ENCODE results near the gene TMEM98.
"Not testable (repeated sequence)": the region's sequence is repeated elsewhere in the genome, so short reads cannot be mapped to it uniquely, and the experiment has no call there.

Gene TMEM98

DNA sequence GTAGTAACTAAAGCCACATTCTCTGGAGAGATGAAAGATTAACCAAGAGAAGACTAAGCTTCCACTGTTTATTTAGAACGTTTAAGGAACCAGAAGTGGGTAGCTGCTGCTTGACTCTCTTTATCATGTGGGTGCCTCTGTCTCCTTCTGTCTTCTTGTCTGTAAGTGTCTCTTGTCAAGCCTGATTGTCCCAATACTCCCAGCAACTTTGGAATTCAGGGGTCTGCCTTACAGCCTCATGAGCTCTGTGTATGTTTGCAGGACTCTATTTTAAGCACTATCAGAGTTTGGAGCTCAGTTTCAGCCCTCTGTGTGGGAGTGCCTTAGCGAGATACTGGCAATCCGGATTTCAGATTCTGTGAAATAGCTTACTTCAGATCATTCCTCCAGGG lies 34.4 kb downstream of the TMEM98 start:
- H3K27ac ChIP-seq, result no peak overlapping the region

GRCh38 chr17:32964541-32964940 lies 36.6 kb downstream of the TMEM98 start:
- no peak overlapping the region for H3K4me3 ChIP-seq
- no peak overlapping the region for H3K27ac ChIP-seq

More for the DNA sequence above, 34.4 kb downstream of the TMEM98 start:
- H3K4me3 ChIP-seq, result no peak overlapping the region

DNA sequence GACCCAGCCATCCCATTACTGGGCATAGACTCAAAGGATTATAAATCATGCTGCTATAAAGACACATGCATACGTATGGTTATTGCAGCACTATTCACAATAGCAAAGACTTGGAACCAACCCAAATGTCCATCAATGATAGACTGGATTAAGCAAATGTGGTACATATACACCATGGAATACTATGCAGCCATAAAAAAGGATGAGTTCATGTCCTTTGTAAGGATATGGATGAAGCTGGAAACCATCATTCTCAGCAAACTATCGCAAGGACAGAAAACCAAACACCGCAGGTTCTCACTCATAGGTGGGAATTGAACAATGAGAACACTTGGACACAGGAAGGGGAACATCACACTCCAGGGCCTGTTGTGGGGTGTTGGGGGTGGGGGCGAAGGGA lies 41.3 kb downstream of the TMEM98 start:
- H3K27ac ChIP-seq, H3K4me3 ChIP-seq: not testable (repeated sequence)

- H3K27ac ChIP-seq, result no peak overlapping the region
Observed at GRCh38 chr17:32970281-32970680, 42.3 kb downstream of the TMEM98 start.

GRCh38 chr17:32971171-32971570 lies 43.2 kb downstream of the TMEM98 start:
- Histone ChIP-seq H3K4me3 (no peak overlapping the region), H3K27ac (no peak overlapping the region)

More at GRCh38 chr17:32970281-32970680, 42.3 kb downstream of the TMEM98 start:
- no peak overlapping the region for H3K4me3 ChIP-seq

- Histone ChIP-seq H3K4me3 (no peak overlapping the region), H3K27ac (no peak overlapping the region)
Observed at GRCh38 chr17:32976131-32976530, 48.2 kb downstream of the TMEM98 start.

- Histone ChIP-seq H3K27ac (no peak overlapping the region), H3K4me3 (no peak overlapping the region)
Observed at GRCh38 chr17:32976605-32977004, 48.7 kb downstream of the TMEM98 start.

- Histone ChIP-seq H3K4me3 (no peak overlapping the region), H3K27ac (no peak overlapping the region)
Observed at GRCh38 chr17:32980230-32980629, 52.3 kb downstream of the TMEM98 start.

DNA sequence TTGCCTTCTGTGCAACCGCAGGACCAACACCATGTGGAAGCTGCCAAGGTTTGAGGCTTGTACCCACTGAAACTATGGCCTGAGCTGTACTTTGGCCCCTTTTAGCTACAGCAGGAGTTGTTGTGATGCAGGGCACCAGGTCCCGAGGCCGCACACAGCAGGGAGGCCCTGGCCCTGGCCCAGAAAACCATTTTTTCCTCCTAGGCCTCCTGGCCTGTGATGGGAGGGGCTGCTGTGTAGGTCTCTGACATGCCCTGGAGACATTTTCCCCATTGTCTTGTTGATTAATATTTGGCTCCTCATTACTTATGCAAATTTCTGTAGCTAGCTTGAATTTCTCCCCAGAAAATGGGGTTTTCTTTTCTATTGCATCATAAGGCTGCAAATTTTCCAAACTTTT lies 53.7 kb downstream of the TMEM98 start:
- H3K27ac ChIP-seq, H3K4me3 ChIP-seq: not testable (repeated sequence)

DNA sequence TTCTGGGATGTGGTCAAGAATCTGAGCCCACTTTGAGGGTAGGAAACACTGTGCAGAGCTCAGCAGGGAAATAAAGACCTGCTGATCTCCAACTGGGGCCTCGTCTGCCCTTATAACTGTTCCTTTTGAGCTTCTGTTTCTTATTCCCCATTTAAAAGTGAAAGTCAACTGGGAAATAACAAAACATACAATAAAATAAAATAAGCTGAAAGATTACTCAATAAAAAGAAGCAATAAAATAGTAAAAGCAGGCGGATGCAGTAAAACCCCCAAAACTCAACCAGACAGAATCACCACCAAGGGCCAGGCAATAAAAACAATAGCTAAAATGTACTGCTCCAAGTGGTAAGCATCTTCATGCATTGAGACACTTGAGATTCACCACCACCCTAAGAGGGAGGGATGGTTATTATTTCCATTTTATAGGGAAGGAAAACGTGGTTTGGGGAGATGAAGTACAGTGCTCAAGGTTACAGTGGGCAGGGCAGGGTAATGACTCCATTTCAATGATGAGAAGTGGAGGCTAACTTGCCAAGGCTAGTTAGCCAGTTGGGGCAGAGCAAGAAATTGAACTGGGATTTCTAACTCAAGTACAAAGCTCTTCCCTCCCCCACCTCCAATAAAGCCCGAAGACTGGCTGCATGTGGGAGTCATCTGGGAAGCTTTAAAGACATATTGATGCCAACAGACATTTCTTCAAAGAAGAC lies 57.2 kb downstream of the TMEM98 start:
- H3K27ac ChIP-seq, result no peak overlapping the region
- H3K4me3 ChIP-seq, result no peak overlapping the region

GRCh38 chr17:32987453-32987805 lies 59.5 kb downstream of the TMEM98 start:
- H3K27ac ChIP-seq, result not testable (repeated sequence)

DNA sequence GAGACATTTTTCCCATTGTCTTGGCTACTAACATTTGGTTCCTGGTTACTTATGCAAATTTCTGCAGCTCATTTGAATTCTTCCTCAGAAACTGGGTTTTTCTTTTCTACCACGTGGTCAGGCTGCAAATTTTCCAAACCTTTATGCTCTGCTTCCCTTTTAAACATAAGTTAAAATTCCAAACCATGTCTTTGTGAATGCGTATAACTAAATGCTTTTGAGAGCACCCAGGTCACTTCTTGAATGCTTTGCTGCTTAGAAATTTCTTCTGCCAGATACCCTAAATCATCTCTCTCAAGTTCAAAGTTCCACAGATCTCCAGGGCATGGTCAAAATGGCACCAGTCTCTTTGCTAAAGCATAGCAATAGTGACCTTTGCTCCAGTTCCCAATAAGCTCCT lies 59.9 kb downstream of the TMEM98 start:
- not testable (repeated sequence) for H3K27ac ChIP-seq, H3K4me3 ChIP-seq

More at GRCh38 chr17:32987453-32987805, 59.5 kb downstream of the TMEM98 start:
- not testable (repeated sequence) for H3K4me3 ChIP-seq

- no peak overlapping the region for H3K4me3 ChIP-seq
- H3K27ac ChIP-seq, result no peak overlapping the region
Observed at GRCh38 chr17:32988481-32989101, 60.6 kb downstream of the TMEM98 start.

GRCh38 chr17:32992321-32993033 lies 64.5 kb downstream of the TMEM98 start:
- no peak overlapping the region for H3K27ac ChIP-seq
- H3K4me3 ChIP-seq, result no peak overlapping the region

DNA sequence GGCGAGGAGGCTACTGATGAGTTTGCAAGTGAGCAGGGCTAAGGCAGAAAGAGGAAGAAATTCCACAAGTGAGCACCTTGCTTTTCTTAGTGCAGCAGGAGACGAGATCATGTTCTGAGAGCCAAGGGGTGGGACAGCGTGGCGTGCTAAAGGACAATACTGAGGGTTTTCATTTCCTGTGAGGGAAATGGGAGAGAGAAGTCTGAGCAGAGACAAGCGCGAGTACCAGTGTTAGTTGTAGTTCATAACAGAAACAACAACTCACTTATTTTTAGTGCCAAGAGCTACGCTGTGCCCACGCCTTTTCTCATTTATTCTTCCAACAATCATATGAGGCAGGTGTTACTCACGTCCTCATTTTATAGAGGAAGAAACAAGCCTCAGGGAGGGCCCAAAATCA lies 66.0 kb downstream of the TMEM98 start:
- no peak overlapping the region for H3K4me3 ChIP-seq

More for the DNA sequence above, 66.0 kb downstream of the TMEM98 start:
- no peak overlapping the region for H3K27ac ChIP-seq
